ENCODE measurements around the gene TUBB2B. TPM values are rescaled to one million over a fixed set of nuclear protein-coding genes. Genes with fewer than 3 reads are reported as not detected.
A peak's percentile ranks its signal among the peaks of the same experiment; 100 is the strongest.

The TUBB2B gene
- total and polyA plus RNA-seq, 9 of the 15 experiments (the other 6 are each of a cell fraction or from before 2014, with no cell fraction given), result 0.11 to 9.7 (median 4.6) TPM

DNA sequence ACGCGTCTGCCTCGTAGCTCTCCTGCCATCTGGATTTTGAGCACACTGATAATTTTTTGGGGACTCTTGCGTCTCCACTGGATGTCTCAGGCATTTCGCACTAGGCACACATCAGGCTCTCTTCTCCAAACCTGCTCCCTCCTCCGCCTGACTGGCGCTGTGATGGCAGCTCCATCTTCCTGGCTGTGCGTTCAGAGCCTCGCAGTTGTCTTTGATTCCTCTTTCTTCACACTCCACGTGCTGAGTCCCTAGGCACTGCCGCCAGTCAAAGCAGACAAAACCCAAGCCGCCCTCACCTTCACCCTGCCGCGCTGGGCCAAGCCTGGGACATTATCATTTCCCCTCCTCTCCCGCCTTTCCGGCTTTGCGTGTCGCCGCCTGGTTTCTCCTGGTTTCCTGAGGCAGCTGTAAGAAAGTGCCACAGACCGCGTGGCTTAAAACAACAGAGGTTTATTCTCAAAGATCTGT lies 32.1 kb upstream of the TUBB2B start (continued):
- TF ChIP-seq HMGXB4 (CRISPR knock-in tag; IDR thresholded peaks at IDR 0.05) (no peak), SRSF3 (IDR thresholded peaks at IDR 0.05; ENCODE audit: insufficient read depth, low read length) (no peak), POLR2AphosphoS5 (IDR thresholded peaks at IDR 0.05; ENCODE audit: control insufficient read depth, insufficient read depth, low read depth, low read length) (no peak), PHF20 (IDR thresholded peaks at IDR 0.05; ENCODE audit: partially characterized antibody) (no peak), NRF1 (conservative IDR thresholded peaks at IDR 0.05 in 1 of 2, IDR thresholded peaks at IDR 0.05 in 1 of 2) (no peak), POLR2B (IDR thresholded peaks at IDR 0.05; ENCODE audit: low read depth, partially characterized antibody) (no peak), KAT2B (IDR thresholded peaks at IDR 0.05; ENCODE audit: low read depth, low read length) (no peak), SIX5 (IDR thresholded peaks at IDR 0.05; ENCODE audit: borderline replicate concordance in 1 of 2, insufficient read depth in 1 of 2, low read depth in 1 of 2, low read length in 2 of 2) (no peak), L3MBTL2 (IDR thresholded peaks at IDR 0.05) (peak; percentile 69), ZNF232 (CRISPR knock-in tag; IDR thresholded peaks at IDR 0.05) (no peak), HDAC1 (IDR thresholded peaks at IDR 0.05) (peak in 1 of 2 experiments; percentile 90; a peak in 2 of 4 replicates), ARID2 (IDR thresholded peaks at IDR 0.05) (no peak), NCOA6 (IDR thresholded peaks at IDR 0.05) (no peak), STAT6 (CRISPR knock-in tag; IDR thresholded peaks at IDR 0.05) (no peak), MXI1 (IDR thresholded peaks at IDR 0.05; ENCODE audit: low read depth, low read length) (no peak), ARNT (IDR thresholded peaks at IDR 0.05) (no peak), MNT (conservative IDR thresholded peaks at IDR 0.05) (peak; percentile 81 to 83)
- TF ChIP-seq, protein P1, sequence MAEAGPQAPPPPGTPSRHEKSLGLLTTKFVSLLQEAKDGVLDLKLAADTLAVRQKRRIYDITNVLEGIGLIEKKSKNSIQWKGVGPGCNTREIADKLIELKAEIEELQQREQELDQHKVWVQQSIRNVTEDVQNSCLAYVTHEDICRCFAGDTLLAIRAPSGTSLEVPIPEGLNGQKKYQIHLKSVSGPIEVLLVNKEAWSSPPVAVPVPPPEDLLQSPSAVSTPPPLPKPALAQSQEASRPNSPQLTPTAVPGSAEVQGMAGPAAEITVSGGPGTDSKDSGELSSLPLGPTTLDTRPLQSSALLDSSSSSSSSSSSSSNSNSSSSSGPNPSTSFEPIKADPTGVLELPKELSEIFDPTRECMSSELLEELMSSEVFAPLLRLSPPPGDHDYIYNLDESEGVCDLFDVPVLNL (CRISPR knock-in tag; IDR thresholded peaks at IDR 0.05; ENCODE audit: low read depth), result no peak
- TF ChIP-seq, protein P2, sequence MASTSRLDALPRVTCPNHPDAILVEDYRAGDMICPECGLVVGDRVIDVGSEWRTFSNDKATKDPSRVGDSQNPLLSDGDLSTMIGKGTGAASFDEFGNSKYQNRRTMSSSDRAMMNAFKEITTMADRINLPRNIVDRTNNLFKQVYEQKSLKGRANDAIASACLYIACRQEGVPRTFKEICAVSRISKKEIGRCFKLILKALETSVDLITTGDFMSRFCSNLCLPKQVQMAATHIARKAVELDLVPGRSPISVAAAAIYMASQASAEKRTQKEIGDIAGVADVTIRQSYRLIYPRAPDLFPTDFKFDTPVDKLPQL (IDR thresholded peaks at IDR 0.05; ENCODE audit: extremely low read depth, insufficient read length), result no peak
- TF ChIP-seq, protein P3, sequence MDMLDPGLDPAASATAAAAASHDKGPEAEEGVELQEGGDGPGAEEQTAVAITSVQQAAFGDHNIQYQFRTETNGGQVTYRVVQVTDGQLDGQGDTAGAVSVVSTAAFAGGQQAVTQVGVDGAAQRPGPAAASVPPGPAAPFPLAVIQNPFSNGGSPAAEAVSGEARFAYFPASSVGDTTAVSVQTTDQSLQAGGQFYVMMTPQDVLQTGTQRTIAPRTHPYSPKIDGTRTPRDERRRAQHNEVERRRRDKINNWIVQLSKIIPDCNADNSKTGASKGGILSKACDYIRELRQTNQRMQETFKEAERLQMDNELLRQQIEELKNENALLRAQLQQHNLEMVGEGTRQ (CRISPR knock-in tag; IDR thresholded peaks at IDR 0.05), result no peak
